ENCODE results near the gene TARP.
"Not testable (repeated sequence)": the region's sequence is repeated elsewhere in the genome, so short reads cannot be mapped to it uniquely, and the experiment has no call there.

TARP gene

GRCh38 chr7:38257350-38257677 lies 16.1 kb downstream of the TARP start:
- TF ChIP-seq CTCF (IDR thresholded peaks at IDR 0.05; ENCODE audit: control extremely low read depth, extremely low read depth, low read depth, missing control alignments): no peak
- CTCF ChIA-PET: interaction anchor here (1.3 kb wide), 1 partner anchor 42 kb away, joined by 4 read pairs; no protein-coding TSS in a partner anchor
- DNase-seq (ENCODE audit: extremely low spot score): no peak
- POLR2A ChIA-PET: no interaction called here

GRCh38 chr7:38249849-38250248 lies 23.6 kb downstream of the TARP start:
- POLR2A ChIA-PET: not testable (repeated sequence)

GRCh38 chr7:38248069-38248567 lies 25.3 kb downstream of the TARP start:
- POLR2A ChIA-PET: no interaction called here
- CTCF ChIA-PET: interaction anchor here (1.1 kb wide), 1 partner anchor 87 kb away, joined by 3 read pairs; no protein-coding TSS in a partner anchor
- no peak for TF ChIP-seq CTCF (IDR thresholded peaks at IDR 0.05; ENCODE audit: control extremely low read depth, extremely low read depth, low read depth, missing control alignments)
- DNase-seq (ENCODE audit: extremely low spot score): no peak

More at GRCh38 chr7:38249849-38250248, 23.6 kb downstream of the TARP start:
- DNase-seq (ENCODE audit: extremely low spot score); CTCF ChIA-PET: not testable (repeated sequence)

GRCh38 chr7:38245409-38245977 lies 27.9 kb downstream of the TARP start:
- CTCF ChIA-PET: interaction anchor here (0.7 to 1.5 kb wide), 3 partner anchors 23 to 90 kb away, joined by 3 to 5 read pairs (median 4); no protein-coding TSS in a partner anchor
- TF ChIP-seq CTCF (IDR thresholded peaks at IDR 0.05; ENCODE audit: control extremely low read depth, extremely low read depth, low read depth, missing control alignments): no peak
- POLR2A ChIA-PET: no interaction called here
- no peak for DNase-seq (ENCODE audit: extremely low spot score)

- TF ChIP-seq CTCF (IDR thresholded peaks at IDR 0.05; ENCODE audit: control extremely low read depth, extremely low read depth, low read depth, missing control alignments): no peak
- CTCF ChIA-PET: interaction anchor here (1.2 kb wide), 1 partner anchor 126 kb away, joined by 3 read pairs; no protein-coding TSS in a partner anchor
- no peak for DNase-seq (ENCODE audit: extremely low spot score)
- POLR2A ChIA-PET: no interaction called here
These were observed 28.9 kb downstream of the TARP start for GRCh38 chr7:38244516-38244915.

- DNase-seq (ENCODE audit: extremely low spot score); POLR2A ChIA-PET: not testable (repeated sequence)
- CTCF ChIA-PET: interaction anchor here (1.2 kb wide), 1 partner anchor 127 kb away, joined by 3 read pairs; no protein-coding TSS in a partner anchor
These were observed 30.1 kb downstream of the TARP start for GRCh38 chr7:38243345-38243744.

GRCh38 chr7:38242814-38243213 lies 30.6 kb downstream of the TARP start:
- TF ChIP-seq CTCF (IDR thresholded peaks at IDR 0.05; ENCODE audit: control extremely low read depth, extremely low read depth, low read depth, missing control alignments): no peak
- ChIA-PET CTCF (no interaction called here), POLR2A (no interaction called here)
- no peak for DNase-seq (ENCODE audit: extremely low spot score)

Data from GM10248 (cell line).